ENCODE data around the gene JUNB. TPM values are rescaled to one million over a fixed set of nuclear protein-coding genes. Genes with fewer than 3 reads are reported as not detected.

JUNB gene
- total RNA-seq, 1 donor from 2014 or later: 20.6 TPM

- no peak for DNase-seq (ENCODE audit: low spot score)
- no peaks in the 10 kb centered on the region for H3K9me3 Mint-ChIP-seq (ENCODE audit: unreplicated experiment)
- H3K4me3 Mint-ChIP-seq (ENCODE audit: unreplicated experiment): no peak overlapping the region
- peaks cover 19% of the 10 kb centered on the region for H3K4me1 Mint-ChIP-seq (ENCODE audit: unreplicated experiment)
- H3K27ac Mint-ChIP-seq (ENCODE audit: unreplicated experiment): no peak overlapping the region
- H3K27me3 Mint-ChIP-seq (ENCODE audit: unreplicated experiment): peaks cover 16% of the 10 kb centered on the region
- no peak for TF ChIP-seq CTCF (IDR thresholded peaks at IDR 0.05; ENCODE audit: unreplicated experiment)
- no peaks in the 10 kb centered on the region for H3K36me3 Mint-ChIP-seq (ENCODE audit: low read depth, unreplicated experiment)
These were observed 6.3 kb upstream of the JUNB start for GRCh38 chr19:12784871-12785430.

GRCh38 chr19:12785431-12786031 lies 5.8 kb upstream of the JUNB start:
- Mint-ChIP-seq H3K9me3 (ENCODE audit: unreplicated experiment) (no peaks in the 10 kb centered on the region), H3K4me1 (ENCODE audit: unreplicated experiment) (peaks cover 22% of the 10 kb centered on the region), H3K36me3 (ENCODE audit: low read depth, unreplicated experiment) (no peaks in the 10 kb centered on the region), H3K4me3 (ENCODE audit: unreplicated experiment) (no peak overlapping the region), H3K27me3 (ENCODE audit: unreplicated experiment) (peaks cover 18% of the 10 kb centered on the region), H3K27ac (ENCODE audit: unreplicated experiment) (no peak overlapping the region)
- DNase-seq (ENCODE audit: low spot score): no peak
- TF ChIP-seq CTCF (IDR thresholded peaks at IDR 0.05; ENCODE audit: unreplicated experiment): no peak

GRCh38 chr19:12786141-12786870 lies 5.0 kb upstream of the JUNB start:
- Mint-ChIP-seq H3K36me3 (ENCODE audit: low read depth, unreplicated experiment) (no peaks in the 10 kb centered on the region), H3K4me1 (ENCODE audit: unreplicated experiment) (peaks cover 27% of the 10 kb centered on the region), H3K27me3 (ENCODE audit: unreplicated experiment) (peaks cover 24% of the 10 kb centered on the region), H3K4me3 (ENCODE audit: unreplicated experiment) (no peak overlapping the region), H3K9me3 (ENCODE audit: unreplicated experiment) (no peaks in the 10 kb centered on the region), H3K27ac (ENCODE audit: unreplicated experiment) (no peak overlapping the region)
- no peak for TF ChIP-seq CTCF (IDR thresholded peaks at IDR 0.05; ENCODE audit: unreplicated experiment)
- no peak for DNase-seq (ENCODE audit: low spot score)

- peaks cover 26% of the 10 kb centered on the region for H3K4me1 Mint-ChIP-seq (ENCODE audit: unreplicated experiment)
- no peaks in the 10 kb centered on the region for H3K36me3 Mint-ChIP-seq (ENCODE audit: low read depth, unreplicated experiment)
- TF ChIP-seq CTCF (IDR thresholded peaks at IDR 0.05; ENCODE audit: unreplicated experiment): no peak
- H3K4me3 Mint-ChIP-seq (ENCODE audit: unreplicated experiment): no peak overlapping the region
- H3K9me3 Mint-ChIP-seq (ENCODE audit: unreplicated experiment): no peaks in the 10 kb centered on the region
- H3K27ac Mint-ChIP-seq (ENCODE audit: unreplicated experiment): no peak overlapping the region
- peaks cover 20% of the 10 kb centered on the region for H3K27me3 Mint-ChIP-seq (ENCODE audit: unreplicated experiment)
- DNase-seq (ENCODE audit: low spot score): no peak
These were observed 4.3 kb upstream of the JUNB start for GRCh38 chr19:12786952-12787351.

- Mint-ChIP-seq H3K4me1 (ENCODE audit: unreplicated experiment) (peaks cover 24% of the 10 kb centered on the region), H3K4me3 (ENCODE audit: unreplicated experiment) (no peak overlapping the region), H3K9me3 (ENCODE audit: unreplicated experiment) (no peaks in the 10 kb centered on the region), H3K36me3 (ENCODE audit: low read depth, unreplicated experiment) (no peaks in the 10 kb centered on the region), H3K27me3 (ENCODE audit: unreplicated experiment) (peaks cover 17% of the 10 kb centered on the region), H3K27ac (ENCODE audit: unreplicated experiment) (no peak overlapping the region)
- no peak for TF ChIP-seq CTCF (IDR thresholded peaks at IDR 0.05; ENCODE audit: unreplicated experiment)
- DNase-seq (ENCODE audit: low spot score): no peak
These were observed 3.8 kb upstream of the JUNB start for GRCh38 chr19:12787458-12787857.
